ENCODE results near the gene ZMAT2. TPM values are rescaled to one million over a fixed set of nuclear protein-coding genes. Genes with fewer than 3 reads are reported as not detected.
"Not testable (repeated sequence)": the region's sequence is repeated elsewhere in the genome, so short reads cannot be mapped to it uniquely, and the experiment has no call there.

The ZMAT2 gene, protein sequence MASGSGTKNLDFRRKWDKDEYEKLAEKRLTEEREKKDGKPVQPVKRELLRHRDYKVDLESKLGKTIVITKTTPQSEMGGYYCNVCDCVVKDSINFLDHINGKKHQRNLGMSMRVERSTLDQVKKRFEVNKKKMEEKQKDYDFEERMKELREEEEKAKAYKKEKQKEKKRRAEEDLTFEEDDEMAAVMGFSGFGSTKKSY
- polyA plus RNA-seq (47.1 to 75.0 TPM (median 49.2 TPM) in 3 replicates), polyA minus RNA-seq (15.2 to 27.6 TPM (median 17.9 TPM) in 3 replicates)
- polyA plus RNA-seq (2011; ENCODE audit: low read depth) = 161 TPM
- 48.6 and 71.2 TPM in 2 replicates for polyA plus RNA-seq (2011; cell fraction: cytosol; rRNA removed)
- 33.3 and 47.6 TPM in 2 replicates for polyA plus RNA-seq (2011; cell fraction: nucleus; rRNA removed)
- 67.6 and 72.5 TPM in 2 replicates for polyA plus RNA-seq (2012; ENCODE audit: low replicate concordance)
- 17.5 TPM for polyA minus RNA-seq (2011; cell fraction: cytosol; rRNA and poly(A)+ RNA removed)
- polyA minus RNA-seq (2011; cell fraction: nucleus; rRNA and poly(A)+ RNA removed) = 7.3 and 10.5 TPM in 2 replicates

DNA sequence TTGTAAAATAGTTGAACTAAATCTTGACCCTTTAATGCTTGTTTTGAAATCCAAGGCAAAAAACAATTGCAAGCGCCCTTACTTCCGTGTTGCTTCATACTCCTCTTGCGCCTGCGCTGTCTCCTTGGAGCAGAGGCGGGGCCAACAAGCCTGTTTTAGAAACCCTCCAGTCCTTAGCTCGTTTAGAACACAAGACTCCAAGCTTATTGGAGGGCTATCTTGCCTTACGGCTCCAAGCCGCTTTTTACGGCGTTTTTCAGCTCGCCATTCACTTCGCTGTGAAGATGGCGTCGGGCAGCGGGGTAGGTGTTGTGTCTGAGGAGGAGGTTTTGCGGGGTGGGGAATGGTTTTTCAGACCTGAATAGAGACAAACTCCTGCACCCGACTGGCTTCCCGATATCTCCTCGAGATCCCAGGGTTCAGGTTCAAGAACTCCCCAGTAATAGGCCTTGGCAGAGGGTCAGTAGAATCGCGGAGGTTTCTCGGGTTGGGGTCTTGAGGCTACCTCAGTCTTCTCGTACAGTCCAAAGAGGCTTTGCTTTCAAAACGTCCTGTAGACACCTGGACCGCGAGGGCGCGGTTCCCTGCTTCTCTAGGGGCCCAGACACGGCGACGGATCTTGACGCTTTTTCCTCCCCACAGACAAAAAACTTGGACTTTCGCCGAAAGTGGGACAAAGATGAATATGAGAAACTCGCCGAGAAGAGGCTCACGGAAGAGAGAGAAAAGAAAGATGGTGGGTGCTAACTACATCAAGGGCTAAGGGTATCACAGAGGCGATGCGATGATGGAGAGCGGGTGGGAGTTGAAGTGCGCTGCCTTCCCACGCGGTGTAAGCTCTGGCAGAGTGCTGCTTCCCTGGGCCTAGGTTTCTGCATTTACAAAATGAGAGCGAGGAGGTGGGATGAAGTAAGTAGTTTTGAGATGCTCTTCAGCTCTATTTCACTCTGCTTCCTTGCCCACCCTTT, at the start of gene ZMAT2:
ZMAT2 (plus strand) TSS at position 271 of the 968 bp plus-strand sequence; CDS start at position 285, 14 bp downstream.
- Histone ChIP-seq H3K27ac (ENCODE audit: control insufficient read depth, insufficient read depth, low read length) (peak within 1 kb of the TSS; percentile 72), H4K20me1 (ENCODE audit: control insufficient read depth, extremely low read depth, insufficient read depth, low read length) (no peaks in the 10 kb centered on the region), H3K36me3 (ENCODE audit: control insufficient read depth in 2 of 2, extremely low read depth in 1 of 2, insufficient read depth in 2 of 2, low read length in 2 of 2) (peaks cover 42 to 43% of the 10 kb centered on the region in 2 experiments), H3K27me3 (ENCODE audit: control insufficient read depth, extremely low read depth, insufficient read depth, low read length) (no peaks in the 10 kb centered on the region), H3K4me3 (ENCODE audit: control insufficient read depth in 2 of 3, extremely low read depth in 1 of 3, insufficient read depth in 2 of 3, low read depth in 1 of 3, low read length in 3 of 3) (peak within 1 kb of the TSS; percentile 74 to 91 (median 79)), H3K4me2 (ENCODE audit: control insufficient read depth, extremely low read depth, insufficient read depth, low read depth, low read length) (peak within 1 kb of the TSS; percentile 92), H3K79me2 (ENCODE audit: control insufficient read depth, insufficient read depth, low read length) (peaks cover 19% of the 10 kb centered on the region), H3K9me1 (ENCODE audit: control insufficient read depth, extremely low read depth, insufficient read depth, low read length) (peaks cover 2% of the 10 kb centered on the region), H2AFZ (ENCODE audit: control insufficient read depth, low read length) (peak within 1 kb of the TSS; percentile 47), H3K9me3 (ENCODE audit: control insufficient read depth, low read depth, low read length) (no peaks in the 10 kb centered on the region), H3K4me1 (ENCODE audit: control insufficient read depth, extremely low read depth, insufficient read depth, low read length) (peaks cover 13% of the 10 kb centered on the region), H3K9ac (ENCODE audit: control insufficient read depth, extremely low read depth, insufficient read depth, low read length) (peak within 1 kb of the TSS; percentile 84)
- dilution Hi-C loops (cut with MboI; ENCODE audit: extremely low pct_ligation_motif_present, low sequenced_read_pairs) = no loop called here
- peak; percentile 90 for FAIRE-seq
- no peak for TF ChIP-seq EZH2 (IDR thresholded peaks at IDR 0.05; ENCODE audit: low read length)
- TF ChIP-seq, protein P1, sequence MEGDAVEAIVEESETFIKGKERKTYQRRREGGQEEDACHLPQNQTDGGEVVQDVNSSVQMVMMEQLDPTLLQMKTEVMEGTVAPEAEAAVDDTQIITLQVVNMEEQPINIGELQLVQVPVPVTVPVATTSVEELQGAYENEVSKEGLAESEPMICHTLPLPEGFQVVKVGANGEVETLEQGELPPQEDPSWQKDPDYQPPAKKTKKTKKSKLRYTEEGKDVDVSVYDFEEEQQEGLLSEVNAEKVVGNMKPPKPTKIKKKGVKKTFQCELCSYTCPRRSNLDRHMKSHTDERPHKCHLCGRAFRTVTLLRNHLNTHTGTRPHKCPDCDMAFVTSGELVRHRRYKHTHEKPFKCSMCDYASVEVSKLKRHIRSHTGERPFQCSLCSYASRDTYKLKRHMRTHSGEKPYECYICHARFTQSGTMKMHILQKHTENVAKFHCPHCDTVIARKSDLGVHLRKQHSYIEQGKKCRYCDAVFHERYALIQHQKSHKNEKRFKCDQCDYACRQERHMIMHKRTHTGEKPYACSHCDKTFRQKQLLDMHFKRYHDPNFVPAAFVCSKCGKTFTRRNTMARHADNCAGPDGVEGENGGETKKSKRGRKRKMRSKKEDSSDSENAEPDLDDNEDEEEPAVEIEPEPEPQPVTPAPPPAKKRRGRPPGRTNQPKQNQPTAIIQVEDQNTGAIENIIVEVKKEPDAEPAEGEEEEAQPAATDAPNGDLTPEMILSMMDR (optimal IDR thresholded peaks at IDR 0.05 in 1 of 3, IDR thresholded peaks at IDR 0.05 in 1 of 3, conservative IDR thresholded peaks at IDR 0.05 in 1 of 3; ENCODE audit: extremely low read depth in 1 of 3, insufficient read depth in 2 of 3, low read length in 3 of 3) = no peak
- peak; percentile 94 for DNase-seq (ENCODE audit: low read depth, low spot score)

DNA sequence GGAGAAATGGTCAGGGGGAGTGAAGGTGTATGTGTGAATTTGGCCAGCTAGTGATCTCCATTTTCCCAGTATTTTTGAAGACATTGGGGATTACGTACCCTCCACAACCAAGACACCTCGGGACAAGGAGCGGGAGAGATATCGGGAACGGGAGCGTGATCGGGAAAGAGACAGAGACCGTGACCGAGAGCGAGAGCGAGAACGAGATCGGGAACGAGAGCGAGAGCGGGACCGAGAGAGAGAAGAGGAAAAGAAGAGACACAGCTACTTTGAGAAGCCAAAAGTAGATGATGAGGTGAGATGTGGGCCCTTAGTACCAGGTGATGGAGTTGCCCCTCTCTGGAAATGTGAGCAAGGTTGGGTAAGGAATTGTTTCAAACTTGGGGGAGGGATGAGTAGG, 41.4 kb upstream of the ZMAT2 start:
- H3K36me3 ChIP-seq (ENCODE audit: control insufficient read depth in 2 of 2, extremely low read depth in 1 of 2, insufficient read depth in 2 of 2, low read length in 2 of 2) = peaks cover 28 to 38% of the 10 kb centered on the region in 2 experiments
- no peak for FAIRE-seq
- no peak overlapping the region for H3K4me2 ChIP-seq (ENCODE audit: control insufficient read depth, extremely low read depth, insufficient read depth, low read depth, low read length)
- H3K4me1 ChIP-seq (ENCODE audit: control insufficient read depth, extremely low read depth, insufficient read depth, low read length) = no peaks in the 10 kb centered on the region
- H3K9me1 ChIP-seq (ENCODE audit: control insufficient read depth, extremely low read depth, insufficient read depth, low read length) = no peaks in the 10 kb centered on the region
- H3K4me3 ChIP-seq (ENCODE audit: control insufficient read depth in 2 of 3, extremely low read depth in 1 of 3, insufficient read depth in 2 of 3, low read depth in 1 of 3, low read length in 3 of 3) = no peak overlapping the region
- H3K27ac ChIP-seq (ENCODE audit: control insufficient read depth, insufficient read depth, low read length) = no peak overlapping the region
- H3K79me2 ChIP-seq (ENCODE audit: control insufficient read depth, insufficient read depth, low read length) = no peaks in the 10 kb centered on the region
- no peaks in the 10 kb centered on the region for H3K9me3 ChIP-seq (ENCODE audit: control insufficient read depth, low read depth, low read length)
- no peaks in the 10 kb centered on the region for H3K27me3 ChIP-seq (ENCODE audit: control insufficient read depth, extremely low read depth, insufficient read depth, low read length)
- no peak for DNase-seq (ENCODE audit: low read depth, low spot score)
- TF ChIP-seq, protein P1 (optimal IDR thresholded peaks at IDR 0.05 in 1 of 3, IDR thresholded peaks at IDR 0.05 in 1 of 3, conservative IDR thresholded peaks at IDR 0.05 in 1 of 3; ENCODE audit: extremely low read depth in 1 of 3, insufficient read depth in 2 of 3, low read length in 3 of 3) = no peak
- no peak for TF ChIP-seq EZH2 (IDR thresholded peaks at IDR 0.05; ENCODE audit: low read length)
- no peak overlapping the region for H3K9ac ChIP-seq (ENCODE audit: control insufficient read depth, extremely low read depth, insufficient read depth, low read length)
- dilution Hi-C loops (cut with MboI; ENCODE audit: extremely low pct_ligation_motif_present, low sequenced_read_pairs) = no loop called here
- H2AFZ ChIP-seq (ENCODE audit: control insufficient read depth, low read length) = no peak overlapping the region
- H4K20me1 ChIP-seq (ENCODE audit: control insufficient read depth, extremely low read depth, insufficient read depth, low read length) = no peaks in the 10 kb centered on the region

DNA sequence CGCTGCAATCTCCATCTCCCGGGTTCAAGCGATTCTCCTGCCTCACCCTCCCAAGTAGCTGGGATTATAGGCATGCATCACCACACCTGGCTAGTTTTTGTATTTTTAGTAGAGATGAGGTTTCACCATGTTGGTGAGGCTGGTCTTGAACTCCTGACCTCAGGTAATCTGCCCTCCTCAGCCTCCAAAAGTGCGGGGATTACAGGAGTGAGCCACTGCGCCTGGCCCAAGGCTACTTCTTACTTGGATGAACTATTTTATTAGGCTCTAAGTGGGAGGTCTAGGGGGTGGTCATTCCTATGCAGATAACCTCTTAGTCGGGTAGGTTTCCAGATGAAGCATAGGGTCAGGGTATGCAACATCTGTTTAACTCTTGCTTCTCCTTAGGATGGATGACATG, 39.9 kb upstream of the ZMAT2 start:
- not testable (repeated sequence) for DNase-seq (ENCODE audit: low read depth, low spot score)

More for the DNA sequence above, 39.9 kb upstream of the ZMAT2 start:
- H3K79me2 ChIP-seq (ENCODE audit: control insufficient read depth, insufficient read depth, low read length); H3K9me1 ChIP-seq (ENCODE audit: control insufficient read depth, extremely low read depth, insufficient read depth, low read length); H3K4me1 ChIP-seq (ENCODE audit: control insufficient read depth, extremely low read depth, insufficient read depth, low read length); H3K4me2 ChIP-seq (ENCODE audit: control insufficient read depth, extremely low read depth, insufficient read depth, low read depth, low read length); H2AFZ ChIP-seq (ENCODE audit: control insufficient read depth, low read length); H3K27me3 ChIP-seq (ENCODE audit: control insufficient read depth, extremely low read depth, insufficient read depth, low read length); dilution Hi-C loops (cut with MboI; ENCODE audit: extremely low pct_ligation_motif_present, low sequenced_read_pairs); H3K9ac ChIP-seq (ENCODE audit: control insufficient read depth, extremely low read depth, insufficient read depth, low read length); H3K27ac ChIP-seq (ENCODE audit: control insufficient read depth, insufficient read depth, low read length); FAIRE-seq; H4K20me1 ChIP-seq (ENCODE audit: control insufficient read depth, extremely low read depth, insufficient read depth, low read length); H3K9me3 ChIP-seq (ENCODE audit: control insufficient read depth, low read depth, low read length); H3K4me3 ChIP-seq (ENCODE audit: control insufficient read depth in 2 of 3, extremely low read depth in 1 of 3, insufficient read depth in 2 of 3, low read depth in 1 of 3, low read length in 3 of 3): not testable (repeated sequence)
- peaks cover 24 to 29% of the 10 kb centered on the region in 2 experiments for H3K36me3 ChIP-seq (ENCODE audit: control insufficient read depth in 2 of 2, extremely low read depth in 1 of 2, insufficient read depth in 2 of 2, low read length in 2 of 2)

All from keratinocyte (primary cell).